Amygdala (tissue), 56 donors: Measurements from ENCODE around the gene CDH15.

Experiments
- DNase-seq, 56 donors: peaks; one replicate each; lab custom pipeline; 2025; lab: John Stamatoyannopoulos, UW

The CDH15 gene, protein sequence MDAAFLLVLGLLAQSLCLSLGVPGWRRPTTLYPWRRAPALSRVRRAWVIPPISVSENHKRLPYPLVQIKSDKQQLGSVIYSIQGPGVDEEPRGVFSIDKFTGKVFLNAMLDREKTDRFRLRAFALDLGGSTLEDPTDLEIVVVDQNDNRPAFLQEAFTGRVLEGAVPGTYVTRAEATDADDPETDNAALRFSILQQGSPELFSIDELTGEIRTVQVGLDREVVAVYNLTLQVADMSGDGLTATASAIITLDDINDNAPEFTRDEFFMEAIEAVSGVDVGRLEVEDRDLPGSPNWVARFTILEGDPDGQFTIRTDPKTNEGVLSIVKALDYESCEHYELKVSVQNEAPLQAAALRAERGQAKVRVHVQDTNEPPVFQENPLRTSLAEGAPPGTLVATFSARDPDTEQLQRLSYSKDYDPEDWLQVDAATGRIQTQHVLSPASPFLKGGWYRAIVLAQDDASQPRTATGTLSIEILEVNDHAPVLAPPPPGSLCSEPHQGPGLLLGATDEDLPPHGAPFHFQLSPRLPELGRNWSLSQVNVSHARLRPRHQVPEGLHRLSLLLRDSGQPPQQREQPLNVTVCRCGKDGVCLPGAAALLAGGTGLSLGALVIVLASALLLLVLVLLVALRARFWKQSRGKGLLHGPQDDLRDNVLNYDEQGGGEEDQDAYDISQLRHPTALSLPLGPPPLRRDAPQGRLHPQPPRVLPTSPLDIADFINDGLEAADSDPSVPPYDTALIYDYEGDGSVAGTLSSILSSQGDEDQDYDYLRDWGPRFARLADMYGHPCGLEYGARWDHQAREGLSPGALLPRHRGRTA

DNA sequence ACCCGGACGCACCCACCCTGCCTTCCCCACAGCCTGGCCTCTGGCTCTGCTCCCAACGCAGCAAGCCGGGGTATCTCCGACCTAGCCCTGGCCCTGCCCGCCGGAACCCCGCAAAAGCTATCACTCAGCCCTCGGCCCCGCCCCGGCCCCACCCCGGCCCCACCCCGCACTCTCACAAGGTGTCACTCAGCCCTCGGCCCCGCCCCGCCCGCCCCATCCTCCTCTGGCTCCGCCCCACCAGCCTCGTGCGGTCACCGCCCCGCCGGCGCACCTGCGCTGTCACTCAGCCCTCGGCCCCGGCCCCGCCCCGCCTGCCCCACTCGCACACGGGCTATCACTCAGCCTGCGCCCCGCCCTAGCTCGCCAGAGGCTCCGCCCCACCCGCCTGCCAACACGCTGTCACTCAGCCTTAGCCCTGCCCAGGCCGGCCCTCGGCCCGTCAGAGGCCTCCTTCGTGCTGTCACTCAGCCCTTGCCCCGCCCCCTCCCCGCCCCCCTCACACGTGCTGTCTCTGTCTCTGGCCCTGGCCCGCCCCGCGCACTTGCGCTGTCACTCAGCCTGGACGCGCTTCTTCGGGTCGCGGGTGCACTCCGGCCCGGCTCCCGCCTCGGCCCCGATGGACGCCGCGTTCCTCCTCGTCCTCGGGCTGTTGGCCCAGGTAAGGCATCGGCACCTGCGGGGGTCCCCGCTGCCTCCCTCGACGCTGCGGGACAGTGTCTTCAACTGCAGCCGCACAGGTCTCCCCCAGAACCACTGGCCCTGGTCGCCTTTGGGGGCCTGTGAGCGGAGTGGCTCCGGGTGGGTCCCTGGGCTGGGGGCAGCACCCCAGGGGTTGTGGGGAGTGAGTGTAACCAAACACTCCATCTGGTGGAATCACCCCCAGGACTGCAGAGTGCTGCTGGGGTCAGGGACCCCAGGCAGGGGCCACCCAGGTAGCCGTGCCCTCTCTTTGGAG is at the start of gene CDH15:
Gene CDH15 (plus strand): TSS at position 533 of the 955 bp plus-strand sequence. CDS start 84 bp downstream, at position 617.
- peak in 54 of 56 donors; percentile 7 to 93 (median 73) for DNase-seq

DNA sequence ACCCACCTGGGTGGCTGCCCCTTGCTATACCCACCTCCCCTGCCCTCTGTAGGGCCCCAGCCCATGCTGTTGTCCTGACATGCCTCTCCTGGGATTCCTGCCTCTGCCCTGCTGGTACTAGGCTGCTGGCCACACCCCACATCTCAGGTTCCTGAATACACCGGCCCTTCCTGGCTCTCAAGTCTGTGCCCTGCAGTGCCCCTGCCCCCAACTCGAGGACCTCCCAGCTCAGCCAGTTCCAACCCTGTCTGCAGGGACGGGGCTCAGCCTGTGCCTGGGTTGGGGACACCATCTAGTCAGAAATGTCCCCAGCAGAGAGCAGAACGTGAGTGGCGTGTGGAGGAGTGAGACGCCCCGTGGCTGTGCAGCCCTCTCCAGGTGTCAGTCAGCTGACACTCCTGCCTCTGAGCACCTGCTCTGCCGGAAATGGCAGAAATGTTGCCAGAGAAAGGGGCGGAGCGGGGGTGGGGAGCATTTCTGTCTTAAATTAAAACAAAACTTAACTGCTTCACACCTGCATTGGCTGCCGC is 49.2 kb upstream of the CDH15 start:
- no peak for DNase-seq

DNA sequence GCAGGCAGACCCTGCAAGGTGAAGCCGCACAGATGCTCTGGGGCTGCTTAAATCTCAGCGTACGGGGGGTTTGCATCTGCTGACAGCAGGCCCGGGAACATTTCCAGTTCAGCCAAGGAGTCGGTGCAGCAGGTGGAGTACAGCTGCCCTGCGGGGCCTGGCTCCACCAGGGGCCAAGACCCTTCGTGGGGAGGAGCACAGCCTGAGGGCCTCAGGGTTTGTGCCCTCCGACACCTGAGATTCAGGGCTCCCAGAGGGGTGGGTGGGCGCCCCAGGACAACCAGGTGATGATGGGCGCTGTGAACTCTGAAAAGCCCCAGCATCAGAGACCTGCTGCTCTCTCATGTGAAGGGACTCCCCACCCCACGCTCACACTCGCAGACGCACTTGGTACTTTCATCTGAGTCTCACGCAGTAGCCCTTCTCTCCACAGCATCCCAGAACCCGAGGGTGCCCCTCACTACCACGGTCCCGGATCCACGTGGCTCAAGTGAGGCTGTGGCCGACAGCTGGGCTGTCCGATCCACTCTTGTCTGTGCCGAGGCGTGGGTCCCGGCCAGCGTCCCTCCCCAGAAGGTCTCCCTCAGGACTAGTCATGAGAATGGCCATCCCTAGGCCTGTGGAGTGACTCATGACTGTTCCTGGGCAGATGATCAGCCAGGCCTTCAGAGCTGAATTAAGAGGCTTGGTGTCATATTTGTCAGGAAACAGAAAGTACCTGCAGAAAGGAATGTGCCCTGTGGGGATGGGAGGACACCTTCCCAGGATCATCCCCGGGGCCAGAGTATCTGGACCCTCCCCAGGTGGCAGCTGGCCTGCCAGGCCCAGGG is 48.3 kb upstream of the CDH15 start:
- no peak for DNase-seq

DNA sequence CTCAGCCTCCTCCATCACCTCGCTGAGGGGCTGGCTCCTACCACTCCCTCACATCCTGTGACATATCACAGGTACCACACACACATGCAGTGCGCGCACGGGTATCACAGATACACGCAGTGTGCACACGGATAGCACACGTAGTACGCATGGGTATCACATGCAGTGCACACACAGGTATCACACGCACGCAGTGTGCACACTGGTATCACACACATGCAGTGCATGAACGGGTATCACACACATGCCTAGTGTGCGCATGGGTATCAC is 47.8 kb upstream of the CDH15 start:
- no peak for DNase-seq

DNA sequence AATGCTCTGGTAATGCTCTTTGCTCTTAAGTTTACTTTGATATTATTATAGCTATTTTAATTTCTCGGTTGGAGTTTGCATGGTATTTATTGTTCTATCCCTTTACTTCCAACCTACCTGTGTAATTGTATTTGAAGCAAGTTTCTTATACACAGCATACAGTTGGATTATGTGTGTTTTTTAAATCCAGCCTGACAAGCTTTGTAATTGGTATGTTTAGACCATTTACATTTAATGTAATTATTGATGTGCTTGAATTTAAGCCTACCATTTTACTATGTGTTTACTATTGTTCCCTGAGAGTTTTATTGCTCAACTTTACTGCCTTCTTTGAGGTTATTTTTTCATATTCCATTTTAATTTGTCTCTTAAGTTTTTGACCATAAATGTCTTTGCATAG is 42.2 kb upstream of the CDH15 start:
- no peak for DNase-seq

DNA sequence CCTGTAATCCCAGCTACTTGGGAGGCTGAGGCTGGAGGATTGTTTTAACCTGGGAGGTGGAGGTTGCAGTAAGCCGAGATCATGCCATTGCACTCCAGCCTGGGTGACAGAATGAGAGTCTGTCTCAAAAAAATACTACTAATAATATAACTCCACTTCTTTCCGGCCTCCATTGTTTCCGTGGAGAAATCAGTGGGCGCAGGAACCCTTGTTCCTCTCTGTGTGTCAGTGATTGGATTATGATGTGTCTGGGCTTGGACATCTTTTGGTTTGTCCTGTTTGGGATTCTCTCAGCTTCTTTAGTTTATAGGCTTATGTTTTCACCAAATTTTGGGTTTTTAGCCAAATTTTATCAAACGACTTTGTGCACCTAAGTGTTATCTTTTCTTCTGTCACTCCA is 41.1 kb upstream of the CDH15 start:
- DNase-seq: no peak

DNA sequence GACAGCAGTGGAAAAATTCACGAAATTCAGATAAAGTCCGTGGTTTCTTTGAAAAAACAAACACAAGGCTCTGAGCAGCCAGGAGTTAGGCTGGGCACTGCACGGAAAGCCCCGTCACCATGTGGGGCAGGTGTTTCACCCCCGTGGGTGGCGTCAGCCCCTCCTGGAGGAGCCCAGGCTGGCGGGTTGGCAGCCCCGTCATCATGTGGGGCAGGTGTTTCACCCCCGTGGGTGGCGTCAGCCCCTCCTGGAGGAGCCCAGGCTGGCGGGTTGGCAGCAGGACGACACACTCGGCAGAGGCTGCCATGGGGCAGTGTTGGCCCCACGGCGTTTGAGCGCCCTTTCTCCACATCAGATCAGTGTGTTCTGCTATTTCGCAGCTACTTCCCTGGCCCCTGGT is 39.8 kb upstream of the CDH15 start:
- DNase-seq: no peak

DNA sequence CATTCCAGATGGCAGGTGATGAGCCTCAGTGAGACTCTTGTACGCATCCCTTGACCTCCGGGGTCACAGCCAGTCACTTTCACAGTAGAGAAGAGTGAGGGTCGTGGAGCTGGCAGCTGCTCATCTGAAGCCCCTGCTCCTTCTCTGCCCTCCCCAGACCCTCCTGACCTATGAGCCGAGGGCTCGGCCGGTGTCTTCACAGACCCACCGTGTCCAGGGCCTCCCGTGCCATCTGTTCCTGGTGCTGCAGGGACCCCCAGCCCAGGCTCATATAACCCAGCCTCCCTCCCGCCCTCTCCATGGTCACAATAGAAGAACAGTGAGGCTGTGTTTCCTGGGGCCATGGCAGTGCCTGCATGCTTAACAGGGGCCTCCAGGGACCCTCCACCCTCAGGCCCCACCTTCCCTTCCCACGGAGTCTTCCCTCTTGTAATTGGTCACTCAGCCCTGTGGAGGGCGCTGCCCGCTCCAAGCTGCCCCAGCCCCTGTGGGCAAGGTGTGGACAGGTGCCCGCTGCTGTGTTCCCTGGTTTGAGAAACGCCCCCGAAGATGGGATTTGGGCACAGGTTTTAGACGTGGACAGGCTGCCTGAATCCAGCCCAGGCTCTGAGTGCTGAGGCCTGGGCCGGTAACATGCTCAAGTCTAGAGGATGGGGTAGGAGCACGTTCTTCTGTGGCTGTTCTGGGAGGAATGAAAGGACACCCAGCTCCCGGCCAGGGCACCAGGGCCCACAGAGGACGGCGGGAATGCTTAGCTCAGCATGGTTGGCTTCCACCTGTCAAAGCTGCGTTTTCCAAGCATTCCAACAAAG is 39.1 kb upstream of the CDH15 start:
- no peak for DNase-seq

DNA sequence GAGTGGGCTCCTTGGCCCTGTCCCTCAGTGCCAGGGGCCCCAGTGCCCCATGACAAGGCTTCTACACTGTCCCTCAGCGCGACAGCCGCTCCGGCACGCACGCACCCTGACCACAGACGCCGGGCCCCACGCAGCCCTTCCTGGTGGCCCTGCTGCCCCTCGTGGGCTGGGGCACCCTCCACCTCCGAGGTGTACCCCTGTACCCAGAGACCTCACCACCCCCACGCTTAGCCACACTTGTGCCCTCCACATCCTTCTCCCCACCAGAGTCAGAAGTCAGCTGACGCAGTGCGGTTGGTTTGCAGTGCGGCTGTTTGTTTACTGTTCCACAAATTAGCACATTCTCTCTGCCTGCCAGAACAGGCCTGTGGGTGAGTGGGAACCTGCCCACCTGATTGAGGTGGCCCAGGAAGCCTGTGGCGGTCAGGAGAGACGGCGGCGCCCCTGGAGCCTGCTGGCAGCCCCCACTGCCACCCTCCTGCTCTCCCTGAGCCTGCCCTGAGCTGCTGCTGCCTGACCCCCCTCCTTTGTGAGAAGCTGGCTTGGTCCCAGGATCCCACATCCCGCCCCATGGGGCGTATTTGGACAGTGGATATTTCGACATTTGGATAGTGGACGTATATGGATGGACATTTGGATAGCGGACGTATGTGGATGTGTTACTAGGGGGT is 38.0 kb upstream of the CDH15 start:
- DNase-seq: no peak

DNA sequence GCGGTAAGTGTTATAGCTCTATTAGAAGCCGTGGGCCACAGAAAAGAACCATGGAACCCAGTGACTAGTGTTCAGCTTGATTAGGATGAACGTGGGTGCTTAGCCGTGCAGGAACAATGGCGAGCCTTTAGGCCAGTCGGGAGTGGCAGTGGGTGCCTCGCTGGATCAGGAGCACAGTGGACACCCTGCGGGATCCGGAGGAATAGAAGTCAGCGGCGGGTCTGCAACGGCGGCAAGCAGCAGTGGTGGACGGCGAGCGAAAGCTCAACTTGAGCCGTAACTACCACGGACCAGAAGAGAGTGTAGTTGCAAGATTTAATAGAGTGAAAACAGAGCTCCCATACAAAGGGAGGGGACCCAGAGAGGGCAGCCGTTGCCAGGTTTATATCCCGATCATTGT is 37.3 kb upstream of the CDH15 start:
- DNase-seq: no peak

DNA sequence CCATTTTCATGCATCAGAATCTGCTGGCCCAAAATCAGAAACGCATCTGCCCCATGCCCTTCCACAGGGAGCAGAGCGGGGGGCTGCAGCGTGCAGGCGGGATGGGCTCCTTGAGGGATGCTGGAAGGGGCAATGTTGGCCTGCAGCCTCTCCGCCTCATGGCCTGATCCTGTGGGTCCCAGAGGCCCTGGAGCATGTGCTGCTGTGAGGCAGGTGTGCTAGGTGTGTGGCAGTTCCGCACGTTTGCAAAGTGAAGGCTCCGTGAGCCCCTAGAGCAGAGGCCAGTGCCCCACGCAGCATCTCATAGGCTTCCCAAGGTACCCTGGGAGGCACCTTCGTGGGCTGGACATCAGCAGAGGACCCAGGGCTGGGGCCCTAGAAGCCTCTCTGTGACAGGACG is 36.4 kb upstream of the CDH15 start:
- DNase-seq: no peak

DNA sequence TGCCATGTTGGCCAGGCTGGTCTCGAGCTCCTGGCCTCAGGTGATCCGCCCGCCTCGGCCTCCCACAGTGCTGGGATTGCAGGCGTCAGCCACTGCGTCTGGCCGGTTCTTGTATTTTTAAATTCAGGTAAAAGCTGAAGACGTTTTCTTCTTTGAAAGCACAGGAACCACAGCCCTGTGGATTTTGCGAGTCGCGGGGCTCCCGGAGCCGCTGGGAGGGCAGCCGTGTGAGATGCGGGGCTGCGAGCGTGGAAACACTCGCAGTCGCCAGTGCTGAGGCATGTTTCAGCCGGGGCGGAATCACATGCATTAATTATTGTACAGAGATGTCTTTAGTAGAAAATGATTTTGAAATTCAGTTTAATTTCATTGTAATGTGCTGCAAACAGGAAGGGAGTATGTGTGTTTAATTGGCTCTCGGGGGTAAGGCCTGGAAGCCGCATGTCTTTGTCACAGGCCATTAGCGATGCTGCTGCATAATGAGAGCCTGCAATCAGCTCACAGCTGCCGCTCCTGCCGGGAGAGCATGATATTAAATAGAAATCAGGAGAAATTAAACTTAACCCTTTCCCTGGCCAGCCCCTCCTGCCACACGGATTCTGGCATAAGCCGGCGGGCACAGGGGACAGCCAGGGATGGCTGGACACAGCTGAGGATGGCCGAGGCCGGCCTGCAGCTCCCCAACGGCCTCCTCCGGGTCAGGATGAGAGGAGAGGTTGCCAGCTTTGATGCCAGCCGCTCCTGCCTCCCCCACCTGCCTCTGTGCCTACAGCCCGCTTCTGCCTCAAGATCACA is 35.4 kb upstream of the CDH15 start:
- no peak for DNase-seq

DNA sequence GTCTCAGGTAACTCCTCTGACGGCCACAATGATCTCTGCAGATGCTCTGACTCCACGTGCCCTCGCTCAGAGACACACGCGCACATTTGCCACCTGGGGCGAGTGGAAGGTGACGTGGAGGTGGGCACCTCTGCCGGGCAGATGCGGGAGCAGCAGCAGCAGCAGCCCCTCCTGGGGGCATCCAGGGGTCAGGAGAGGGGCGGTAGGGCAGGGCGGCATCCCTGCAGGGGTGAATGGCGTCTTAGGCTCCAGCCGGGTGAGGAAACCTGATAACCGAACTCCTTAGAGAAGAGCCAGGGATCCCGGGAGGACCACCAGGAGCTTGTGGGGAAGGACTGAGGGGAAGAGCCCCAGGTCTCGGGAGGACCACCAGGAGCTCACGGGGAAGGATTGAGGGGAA is 34.6 kb upstream of the CDH15 start:
- DNase-seq: no peak

DNA sequence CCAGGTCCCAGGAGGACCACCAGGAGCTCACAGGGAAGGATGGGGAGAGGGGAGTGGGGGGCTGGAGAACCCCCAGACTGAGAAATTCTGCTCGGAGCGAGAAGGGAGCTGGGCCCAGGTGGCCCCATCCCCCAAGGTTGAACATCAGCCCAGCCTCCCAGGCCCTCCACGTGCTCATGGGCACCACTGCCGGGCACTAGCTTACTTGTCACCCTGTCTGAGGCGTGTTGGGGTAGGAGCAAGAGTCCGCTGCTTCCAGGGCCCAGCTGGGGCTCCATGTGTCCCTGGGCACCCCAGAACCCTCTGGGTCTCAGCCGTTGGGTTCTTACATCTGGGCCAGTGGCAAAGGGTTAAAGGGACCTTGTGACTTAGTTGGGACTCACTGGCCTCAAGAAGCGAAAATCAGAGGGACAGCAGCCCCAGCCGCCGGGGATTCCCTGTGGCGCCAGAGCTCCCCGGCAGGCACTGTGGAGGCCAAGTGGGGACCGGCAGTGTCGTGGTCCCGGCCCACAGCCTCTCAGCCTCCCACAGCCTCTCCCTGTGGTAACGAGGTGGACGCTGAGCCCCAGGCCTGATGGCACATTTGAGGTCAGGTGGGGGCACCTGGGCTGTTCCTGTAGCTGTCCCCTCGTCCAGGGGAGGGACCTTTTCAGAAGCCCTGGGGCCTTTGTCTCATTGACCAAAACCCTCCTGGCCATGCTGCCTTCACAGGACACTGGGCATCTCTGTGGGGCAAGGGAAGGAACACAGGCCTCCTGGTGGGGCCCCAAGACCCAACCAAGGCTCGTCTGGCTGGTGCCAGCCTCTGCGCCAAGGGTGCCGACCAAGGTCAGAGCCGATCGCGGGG is 33.7 kb upstream of the CDH15 start:
- no peak for DNase-seq

DNA sequence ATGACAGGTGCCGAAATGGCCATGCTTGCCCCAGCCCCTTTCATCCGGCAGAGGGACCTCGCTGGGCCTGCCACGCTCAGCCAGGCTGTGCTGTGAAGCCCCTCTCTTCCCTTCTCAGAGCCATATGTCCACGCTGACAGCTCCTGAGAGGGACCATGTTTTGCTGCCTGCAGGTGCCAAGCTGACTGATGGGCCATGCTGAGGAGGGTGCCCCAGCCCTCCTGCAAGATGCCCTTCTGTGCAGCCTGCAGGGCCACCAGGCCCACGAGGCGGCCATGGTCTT is 33.1 kb upstream of the CDH15 start:
- DNase-seq: no peak

DNA sequence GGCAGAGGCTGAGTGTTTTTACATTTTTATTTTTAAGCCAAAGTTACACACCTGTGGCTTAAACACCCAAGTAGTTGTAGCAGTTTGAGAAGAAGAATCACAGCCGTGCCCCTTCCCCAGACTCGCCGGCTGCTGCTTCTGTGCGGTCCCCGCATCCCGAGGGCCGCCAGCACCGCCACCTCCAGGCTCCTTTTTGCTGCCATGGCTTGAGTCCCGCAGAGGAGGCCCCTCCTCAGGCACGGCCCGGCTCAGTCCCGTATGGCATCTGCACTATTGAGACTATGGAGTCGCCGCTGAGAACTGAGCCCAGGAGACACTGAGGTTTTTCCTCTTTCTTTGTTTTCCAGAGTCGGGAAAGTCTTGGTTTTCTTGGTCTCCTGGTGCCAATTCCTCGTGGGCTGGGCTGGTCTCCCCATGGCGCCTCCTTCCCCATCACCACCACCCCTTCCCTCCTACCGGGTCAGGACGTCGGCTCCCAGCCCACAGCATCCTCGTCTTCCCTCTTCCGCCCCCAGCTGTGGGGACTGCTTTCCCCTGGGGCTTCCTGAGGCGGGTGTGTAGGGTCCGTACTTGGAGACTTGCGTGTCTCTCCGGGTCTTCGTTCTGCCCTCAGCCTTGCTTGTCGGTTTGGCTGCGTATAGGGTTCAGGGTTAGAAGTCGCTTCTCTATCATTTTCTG is 32.6 kb upstream of the CDH15 start:
- DNase-seq: no peak
